Stimulated activated CD4-positive, alpha-beta T cell treated with anti-CD3 and anti-CD28 coated beads, Interleukin-4, amount 100 ng/mL, for 48 hours (primary cell): ENCODE results near the gene NUP205.

Source experiments
- DNase-seq, 2 donors: peaks; one replicate each; pipeline ENCODE4 v3.0.0-alpha.2; 2020; ENCODE audit warnings: low read depth in 2 of 2

Gene NUP205

DNA sequence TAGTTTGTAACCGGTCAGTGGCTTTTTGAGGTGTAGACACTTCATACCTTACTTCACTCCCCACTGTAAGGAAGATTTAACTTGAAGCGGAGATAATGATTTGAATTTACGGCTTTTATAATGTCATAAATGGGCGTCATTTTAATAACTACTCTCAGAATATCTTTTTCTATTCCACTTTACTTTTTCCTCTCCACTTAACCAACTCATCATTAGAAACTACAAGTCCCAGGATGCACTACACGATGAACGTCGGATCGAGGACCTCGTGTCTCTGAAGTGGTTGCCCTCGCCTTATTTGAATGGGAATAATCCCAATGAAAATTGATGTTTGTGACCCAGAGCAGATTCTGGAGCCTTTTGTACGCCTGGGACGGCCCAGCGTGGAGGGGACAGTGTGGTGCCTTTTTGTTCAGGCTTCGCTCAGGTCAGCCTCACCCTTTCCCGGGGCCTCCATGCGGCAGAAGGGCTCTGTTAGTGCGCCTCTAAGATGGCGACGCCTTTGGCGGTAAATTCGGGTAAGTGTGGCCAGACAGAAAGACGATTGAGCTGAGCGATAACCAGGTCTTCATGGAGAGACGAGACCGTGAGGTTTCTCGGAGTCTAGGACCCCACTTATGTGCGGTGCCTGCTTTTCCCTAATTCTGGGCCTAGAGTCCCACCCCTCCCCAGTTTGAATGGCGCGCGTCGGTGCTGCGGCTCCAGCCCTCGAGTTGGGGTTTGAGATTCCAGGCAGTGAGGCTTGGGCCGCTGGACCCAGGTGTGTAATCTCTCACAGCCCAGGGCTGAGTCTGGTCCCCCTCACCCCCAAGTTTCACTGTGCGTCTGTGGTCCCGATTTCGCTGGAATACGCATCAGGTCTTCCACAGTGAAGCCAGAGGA lies at the start of gene NUP205:
TSS of gene NUP205 (plus strand) at position 463 of the 882 bp plus-strand sequence. CDS start at position 491, 28 bp downstream.
- peak; percentile 55 to 58 for DNase-seq

GRCh38 chr7:135508883-135509588 lies 48.7 kb upstream of the NUP205 start:
- peak in 1 of 2 donors; percentile 8 for DNase-seq

GRCh38 chr7:135509589-135509838 lies 48.2 kb upstream of the NUP205 start:
- DNase-seq, result no peak

DNA sequence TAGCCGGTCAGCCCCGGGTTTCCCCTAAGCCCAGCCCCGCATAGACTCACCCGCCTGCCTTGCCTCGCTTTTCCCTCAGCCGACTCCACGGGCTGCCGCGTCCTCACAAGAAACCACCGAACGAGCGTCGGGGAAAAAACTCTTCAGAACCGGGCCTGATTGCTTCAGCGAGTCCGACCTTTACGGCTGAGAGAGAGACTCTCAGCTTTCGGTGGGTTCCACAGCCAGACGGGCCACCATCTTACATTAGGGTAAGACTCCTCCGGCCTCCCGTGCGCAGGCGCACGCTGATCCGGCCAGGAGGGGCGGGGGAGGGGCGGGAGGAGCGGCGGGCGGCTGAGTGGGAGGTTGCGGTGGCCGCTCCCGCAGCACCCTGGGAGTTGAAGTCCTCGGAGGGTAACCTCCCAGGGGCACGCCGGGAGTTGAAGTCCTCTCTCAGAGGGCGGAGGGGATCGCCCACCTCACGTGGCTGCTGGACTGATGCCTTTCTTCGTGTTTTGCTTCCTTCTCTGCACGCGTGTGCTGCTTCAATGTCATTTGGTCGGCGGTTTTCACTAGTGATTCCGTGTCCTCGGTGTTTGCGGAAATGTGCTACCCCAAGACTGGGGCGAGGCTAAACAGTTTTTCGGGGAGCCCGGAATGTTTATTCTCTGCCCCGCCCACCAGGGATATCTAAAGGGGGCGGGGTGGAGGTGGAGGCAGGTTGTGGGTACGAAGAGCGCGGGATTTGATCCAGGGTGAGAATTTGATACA lies 47.7 kb upstream of the NUP205 start, which contains the start of gene CNOT4:
TSS of gene CNOT4 (minus strand) at position 264 of the 753 bp plus-strand sequence. CDS start 71,771 bp downstream, outside the sequence.
- peak; percentile 95 to 96 for DNase-seq

GRCh38 chr7:135510592-135511183 lies 47.0 kb upstream of the NUP205 start:
- DNase-seq, result no peak

- no peak for DNase-seq
Measured at GRCh38 chr7:135512135-135512887, 45.4 kb upstream of the NUP205 start.

DNA sequence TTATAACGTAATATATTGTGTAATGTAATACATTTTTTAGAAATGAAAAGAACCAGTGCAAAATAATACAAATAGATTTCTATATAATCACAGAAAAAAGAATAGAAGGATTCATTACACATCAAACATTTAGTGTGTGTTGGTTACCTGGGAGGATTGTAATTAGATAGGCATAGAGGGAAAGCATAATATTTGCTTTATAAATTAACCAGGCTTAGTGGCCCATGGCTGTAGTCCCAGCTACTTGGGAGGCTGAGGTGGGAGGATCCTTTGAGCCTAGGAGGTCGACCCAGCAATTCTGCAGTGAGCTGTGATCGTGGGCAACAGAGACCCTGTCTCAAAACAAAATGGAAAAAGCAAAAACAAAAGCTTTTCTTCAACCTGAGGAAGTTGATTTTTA lies 42.9 kb upstream of the NUP205 start:
- DNase-seq, result no peak

DNA sequence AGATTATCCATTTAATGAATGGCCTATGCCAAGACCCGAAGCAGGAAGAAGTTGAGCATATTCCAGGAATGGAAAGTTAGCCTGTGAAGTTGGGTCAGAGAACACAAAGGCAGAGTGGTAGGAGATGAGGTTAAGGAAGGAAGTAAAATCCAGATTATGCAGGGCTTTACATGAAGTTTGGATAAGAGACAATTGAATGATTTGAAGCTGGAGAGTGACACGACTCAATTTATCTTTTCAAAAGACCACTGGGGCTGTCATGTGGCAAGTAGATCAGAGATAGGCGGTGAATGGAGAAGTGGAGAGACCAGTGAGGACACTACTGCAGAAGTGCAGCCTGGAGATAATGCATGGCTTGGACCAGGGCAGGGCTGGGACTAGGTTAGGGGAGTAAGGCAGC lies 40.7 kb upstream of the NUP205 start:
- DNase-seq, result no peak

GRCh38 chr7:135518748-135519147 lies 39.0 kb upstream of the NUP205 start:
- DNase-seq, result no peak

- DNase-seq, result no peak
Measured at GRCh38 chr7:135519233-135519688, 38.5 kb upstream of the NUP205 start.

DNA sequence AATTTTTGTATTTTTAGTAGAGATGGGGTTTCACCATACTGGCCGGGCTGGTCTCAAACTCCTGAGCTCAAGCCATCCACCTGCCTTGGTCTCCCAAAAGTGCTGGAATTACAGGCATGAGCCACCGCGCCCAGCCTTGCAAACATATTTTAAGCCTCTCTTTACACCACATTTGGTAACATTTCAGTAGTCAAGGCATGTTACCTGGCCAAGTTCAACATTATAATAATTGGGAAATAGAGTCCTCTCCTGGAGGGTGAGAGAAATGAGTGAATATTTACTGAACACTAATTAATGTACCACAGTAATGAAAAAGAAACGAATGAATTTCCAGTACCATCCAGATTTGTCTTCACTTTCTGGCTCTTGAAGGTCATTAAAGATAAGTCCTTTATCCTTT lies 37.8 kb upstream of the NUP205 start:
- no peak for DNase-seq

- DNase-seq, result no peak
Measured at GRCh38 chr7:135522509-135522908, 35.2 kb upstream of the NUP205 start.

DNA sequence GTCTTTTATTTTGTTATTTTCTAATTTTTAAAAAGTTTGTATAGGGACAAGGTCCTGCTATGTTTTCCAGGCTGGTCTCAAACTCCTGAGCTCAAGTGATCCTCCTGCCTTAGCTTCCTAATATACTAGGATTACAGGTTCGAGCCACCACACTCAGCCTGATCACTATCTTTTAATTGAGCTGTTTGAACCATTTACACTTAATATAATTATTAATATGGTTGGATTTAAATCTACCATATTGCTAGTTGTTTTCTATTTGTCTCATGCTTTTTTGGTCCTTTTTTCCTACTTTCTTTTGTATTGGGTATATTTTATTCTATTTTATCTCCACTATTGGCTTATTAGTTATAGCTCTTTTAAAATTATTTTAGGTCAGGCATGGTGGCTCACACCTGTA lies 34.6 kb upstream of the NUP205 start:
- no peak for DNase-seq

DNA sequence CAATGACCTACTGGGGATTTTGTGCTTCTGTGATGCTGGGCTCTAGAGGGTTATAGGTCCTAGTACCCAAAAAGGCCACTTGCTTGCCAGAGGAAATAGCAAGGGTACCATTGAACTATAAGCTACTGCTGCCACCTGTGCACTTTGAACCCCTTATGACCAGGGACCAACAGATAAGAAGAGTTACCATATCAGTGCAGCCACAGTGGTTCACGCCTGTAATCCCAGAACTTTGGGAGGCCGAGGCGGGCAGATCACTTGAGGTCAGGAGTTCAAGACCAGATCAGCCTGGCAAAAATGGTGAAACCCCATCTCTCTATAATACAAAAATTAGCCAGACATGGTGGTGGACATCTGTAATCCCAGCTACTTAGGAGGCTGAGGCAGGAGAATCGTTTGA lies 32.3 kb upstream of the NUP205 start:
- no peak for DNase-seq

- no peak for DNase-seq
Measured at GRCh38 chr7:135527025-135527424, 30.7 kb upstream of the NUP205 start.

- DNase-seq, result no peak
Measured at GRCh38 chr7:135536150-135536549, 21.6 kb upstream of the NUP205 start.

DNA sequence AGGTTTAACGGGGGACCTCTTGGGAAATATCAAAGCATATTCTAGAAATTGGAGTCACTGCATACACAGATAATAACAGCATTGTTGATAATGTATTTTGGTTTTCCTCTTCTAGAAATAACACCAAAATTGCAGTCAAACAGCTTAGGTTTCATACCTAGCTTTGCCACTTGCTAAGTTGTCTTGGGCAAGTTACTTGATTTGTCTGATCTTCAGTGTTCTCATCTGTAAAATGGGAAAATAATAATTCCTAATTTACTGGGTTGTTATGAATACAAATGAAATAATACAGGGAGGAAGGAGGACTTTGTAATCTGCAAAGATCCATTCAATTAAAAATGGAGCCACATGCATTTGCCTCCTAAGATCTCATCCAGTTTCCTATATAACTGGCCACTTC lies 20.3 kb upstream of the NUP205 start:
- no peak for DNase-seq

GRCh38 chr7:135537905-135538304 lies 19.8 kb upstream of the NUP205 start:
- DNase-seq, result no peak

DNA sequence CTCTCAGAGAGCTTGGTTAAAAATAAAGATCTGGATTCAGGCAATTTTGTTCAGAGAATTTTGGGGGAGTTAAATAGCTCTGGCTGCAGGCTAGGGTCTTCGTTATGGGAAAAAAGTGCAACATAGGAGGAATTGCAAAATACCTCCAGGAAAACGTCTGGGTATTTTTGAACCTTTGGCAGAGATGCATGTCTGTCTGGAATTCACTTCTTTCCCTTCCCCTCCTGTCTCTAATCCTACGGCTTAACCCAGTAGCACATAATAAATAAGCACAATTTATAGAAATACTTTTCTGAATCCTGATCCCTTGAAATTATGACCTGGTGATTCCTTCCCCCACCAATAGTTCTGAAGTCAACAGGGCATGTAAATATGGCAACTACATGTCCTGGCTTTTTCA lies 19.3 kb upstream of the NUP205 start:
- DNase-seq, result no peak

DNA sequence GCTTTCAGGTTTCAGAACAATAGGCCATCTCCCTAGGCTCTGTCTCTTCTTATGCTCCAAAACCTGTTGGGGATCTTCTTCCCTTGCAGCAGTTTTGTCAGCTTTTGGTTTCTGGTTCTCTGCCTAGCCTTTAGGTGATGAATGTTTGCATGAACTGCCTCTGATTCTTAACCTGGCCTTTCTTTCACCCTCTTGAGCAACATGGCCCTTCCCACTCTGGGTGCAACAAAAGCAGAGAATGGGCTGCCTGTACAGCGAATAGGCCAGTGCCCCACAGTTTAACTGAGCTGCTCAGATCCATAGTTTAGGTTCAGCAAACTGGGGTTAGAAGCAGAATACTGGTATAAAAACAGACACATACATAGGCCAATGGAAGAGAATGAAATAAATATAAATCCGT lies 18.1 kb upstream of the NUP205 start:
- DNase-seq, result no peak

DNA sequence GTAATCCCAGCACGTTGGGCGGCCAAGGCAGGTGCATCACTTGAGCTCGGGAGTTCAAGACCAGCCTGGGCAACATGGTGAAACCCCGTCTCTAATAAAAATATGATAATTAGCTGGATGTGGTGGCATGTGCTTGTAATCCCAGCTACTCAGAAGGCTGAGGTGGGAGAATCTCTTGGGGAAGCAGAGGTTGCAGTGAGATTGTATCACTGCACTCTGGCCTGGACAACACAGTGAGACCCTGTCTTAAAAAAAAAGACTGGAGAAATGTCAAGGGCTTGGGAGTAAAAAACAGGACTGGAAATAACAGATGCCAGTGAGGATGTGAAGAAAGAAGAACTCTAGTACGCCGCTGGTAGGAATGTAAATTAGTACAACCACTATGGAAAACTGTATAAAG lies 16.7 kb upstream of the NUP205 start:
- no peak for DNase-seq
